GM12878 (cell line): Measurements from ENCODE around the gene CTIF. TPM values are rescaled to one million over a fixed set of nuclear protein-coding genes. Genes with fewer than 3 reads are reported as not detected.

Experiments
- ATAC-seq: fragments of 200-7000 bp; cut with Tn5 transposase; 3 replicates; pipeline ENCODE4 v1.9.1; 2020; ENCODE audit warnings: mild to moderate bottlenecking, moderate library complexity
- BruUV-seq: library from RNA; stranded (reverse); fragments of 400-500 nt; replicated peaks from 2 replicates; lab custom pipeline; 2021; lab: Mats Ljungman, UMichigan
- CTCF ChIA-PET: fragments of 300-600 bp; sonication (Branson Sonifier 250); formaldehyde crosslinking; extraction: SDS; loops from one replicate; lab custom pipeline; 2021; ENCODE audit warnings: inconsistent platforms; lab: Yijun Ruan, JAX
- POLR2A ChIA-PET: fragments of 350-600 bp; formaldehyde crosslinking; extraction: SDS; loops from one replicate; lab custom pipeline; 2021; ENCODE audit warnings: inconsistent platforms; lab: Charles Lee
- RAD21 ChIA-PET: fragments of 300-600 bp; sonication (Branson Sonifier 250); formaldehyde crosslinking; loops from one replicate; lab custom pipeline; 2023; ENCODE audit warnings: antibody characterized with exemption; ENCODE audit not compliant: unreplicated experiment; lab: Charles Lee
- SMC1A ChIA-PET: fragments of 300-600 bp; sonication (Branson Sonifier 250); formaldehyde crosslinking; loops from one replicate; lab custom pipeline; 2023; ENCODE audit not compliant: unreplicated experiment, uncharacterized antibody; lab: Charles Lee
- DNase-seq: peaks from one replicate; pipeline ENCODE4 v3.0.0-alpha.2; 2011; ENCODE audit warnings: low read depth, low spot score
- FAIRE-seq: peaks from 3 replicates; lab custom pipeline; 2011; peaks lifted over from hg19 to GRCh38; lab: Jason Lieb, UNC
- H2AFZ ChIP-seq: 2 replicates; pipeline ENCODE4 v1.6.0; 2011; ENCODE audit warnings: low read depth, low read length, control low read depth; ENCODE audit not compliant: control insufficient read depth
- H3K27ac ChIP-seq: 2 replicates; pipeline ENCODE4 v1.5.1; 2011; ENCODE audit warnings: control low read depth; ENCODE audit not compliant: control insufficient read depth, insufficient read depth
- H3K27me3 ChIP-seq, 2 experiments: replicated peaks in 1 of 2; 2 replicates each; pipeline versions ENCODE4 v1.6.0 to v1.6.1; 2011; ENCODE audit warnings: low read length in 1 of 2; ENCODE audit not compliant: control insufficient read depth in 2 of 2, insufficient read depth in 2 of 2
- H3K36me3 ChIP-seq, 2 experiments: 2 replicates each; pipeline ENCODE4 v1.5.1; 2011; ENCODE audit warnings: low read length in 1 of 2; ENCODE audit not compliant: control insufficient read depth in 2 of 2, insufficient read depth in 2 of 2
- H3K4me1 ChIP-seq: 2 replicates; pipeline ENCODE4 v1.6.1; 2011; ENCODE audit warnings: mild to moderate bottlenecking, low read length, moderate library complexity, mixed read lengths; ENCODE audit not compliant: control insufficient read depth, insufficient read depth
- H3K4me2 ChIP-seq: 2 replicates; pipeline ENCODE4 v1.6.0; 2011; ENCODE audit warnings: control low read depth; ENCODE audit not compliant: control insufficient read depth, insufficient read depth
- H3K4me3 ChIP-seq: fragments of 200-600 bp; sonication (generic); 2 replicates; pipeline ENCODE4 v1.5.1; 2016
- H3K79me2 ChIP-seq: 2 replicates; pipeline ENCODE4 v1.6.0; 2011; ENCODE audit warnings: low read length; ENCODE audit not compliant: control insufficient read depth, insufficient read depth
- H3K9ac ChIP-seq: 2 replicates; pipeline ENCODE4 v1.8.0; 2011; ENCODE audit warnings: low read length, control low read depth, mixed read lengths; ENCODE audit not compliant: control insufficient read depth, insufficient read depth
- H3K9me3 ChIP-seq: replicated peaks from 3 replicates; pipeline ENCODE4 v1.5.1; 2011; ENCODE audit warnings: mild to moderate bottlenecking, low read length; ENCODE audit not compliant: control insufficient read depth, insufficient read depth
- H4K20me1 ChIP-seq: 2 replicates; pipeline ENCODE4 v1.6.0; 2011; ENCODE audit not compliant: control insufficient read depth, insufficient read depth
- ASH2L ChIP-seq: fragments of 300-600, 200-600 bp; sonication (generic); IDR thresholded peaks from 2 replicates; pipeline ENCODE4 v1.6.1; 2017; ENCODE audit warnings: low read depth, mild to moderate bottlenecking, borderline replicate concordance
- CHD1 ChIP-seq: IDR thresholded peaks from 2 replicates; pipeline ENCODE4 v1.6.1; 2012; ENCODE audit warnings: low read depth, low read length, improper control_type of control experiment
- CREM ChIP-seq: IDR thresholded peaks from 2 replicates; pipeline ENCODE4 v1.6.1; 2014; ENCODE audit warnings: antibody characterized with exemption, low read depth
- DPF2 ChIP-seq: fragments of 450-650 bp; IDR thresholded peaks from 2 replicates; pipeline ENCODE4 v1.6.1; 2017; ENCODE audit warnings: mild to moderate bottlenecking
- ELK1 ChIP-seq: IDR thresholded peaks from 2 replicates; pipeline ENCODE4 v1.6.1; 2012; ENCODE audit warnings: low read depth, low read length, improper control_type of control experiment
- EP300 ChIP-seq, 2 experiments: fragments of 150-350 bp in 1 of 2; IDR thresholded peaks; 2 replicates each; pipeline ENCODE4 v1.6.1; 2011 to 2012; ENCODE audit warnings: low read depth in 2 of 2, low read length in 2 of 2, borderline replicate concordance in 1 of 2, improper control_type of control experiment in 1 of 2, inconsistent platforms in 1 of 2; ENCODE audit not compliant: control insufficient read depth in 1 of 2
- GABPA ChIP-seq: IDR thresholded peaks from 2 replicates; pipeline ENCODE4 v1.6.1; 2014; ENCODE audit warnings: antibody characterized with exemption, low read depth, mild to moderate bottlenecking, inconsistent platforms
- HDAC6 ChIP-seq: fragments of 200-600 bp; sonication (generic); IDR thresholded peaks from one replicate; pipeline ENCODE4 v1.8.0; 2017; ENCODE audit warnings: antibody characterized with exemption; ENCODE audit not compliant: unreplicated experiment
- KLF5 ChIP-seq: fragments of 450-650 bp; IDR thresholded peaks from 2 replicates; pipeline ENCODE4 v1.6.1; 2014; ENCODE audit warnings: mild to moderate bottlenecking; ENCODE audit not compliant: partially characterized antibody
- PAX5 ChIP-seq: IDR thresholded peaks from 2 replicates; pipeline ENCODE4 v1.6.1; 2011; ENCODE audit warnings: low read depth, low read length, borderline replicate concordance
- SMAD5 ChIP-seq: IDR thresholded peaks from 2 replicates; pipeline ENCODE4 v1.6.1; 2016; ENCODE audit warnings: antibody characterized with exemption, low read depth
- SUPT20H ChIP-seq: IDR thresholded peaks from 2 replicates; pipeline ENCODE4 v1.6.1; 2011; ENCODE audit warnings: low read depth, mild to moderate bottlenecking, low read length, moderate library complexity, borderline replicate concordance; ENCODE audit not compliant: control insufficient read depth
- TCF3 ChIP-seq: IDR thresholded peaks from 2 replicates; pipeline ENCODE4 v1.6.1; 2012; ENCODE audit warnings: low read depth, mild to moderate bottlenecking, low read length, borderline replicate concordance; ENCODE audit not compliant: insufficient read depth
- ZNF24 ChIP-seq: fragments of 450-650 bp; IDR thresholded peaks from 2 replicates; pipeline ENCODE4 v1.6.1; 2017; ENCODE audit warnings: antibody characterized with exemption, mild to moderate bottlenecking
- ZSCAN29 ChIP-seq: fragments of 450-650 bp; IDR thresholded peaks from 2 replicates; pipeline ENCODE4 v1.6.1; 2017; ENCODE audit warnings: mild to moderate bottlenecking, moderate library complexity
- ZZZ3 ChIP-seq: IDR thresholded peaks from 2 replicates; pipeline ENCODE4 v1.6.1; 2011; ENCODE audit warnings: low read depth; ENCODE audit not compliant: control insufficient read depth, insufficient read length
- WGBS: methylation state at CpG from one replicate; pipeline ENCODE4 v1.1.6; 2016; ENCODE audit warnings: low lambda C conversion rate; ENCODE audit not compliant: insufficient replicate concordance, insufficient coverage; ENCODE audit errors: missing lambda C conversion rate; 5-methylcytosine and 5-hydroxymethylcytosine counted together
- in situ Hi-C: fragments of 300-500 bp; cut with MboI; formaldehyde crosslinking; loops from 9 replicates; pipeline ENCODE4 v1.14.3; 2018; ENCODE audit warnings: mixed read lengths
- intact Hi-C: fragments of 100-400 bp; cut with micrococcal nuclease; formaldehyde crosslinking; loops from one replicate; pipeline ENCODE4 v1.14.2; 2022; ENCODE audit not compliant: unreplicated experiment
- polyA plus RNA-seq, 11 experiments: library from polyadenylated mRNA; depleted of rRNA in 4 of 11; unstranded in 6 of 11; stranded (reverse) in 5 of 11; fragments of >200 nt; fragmentation: Nextera tagmentation in 4 of 11; fragmentation: Illumina TruSeq in 1 of 11; extraction: Ambion mirVana in 4 of 11; extraction: Trizol in 1 of 11; gene quantifications; 1 replicate in 1 of 11; 2 replicates in 10 of 11; pipeline versions ENCODE4 v1.2.1 to v1.2.3, GENCODE V29; 2011 to 2016; ENCODE audit warnings: inconsistent platforms in 2 of 11, missing spikeins in 2 of 11, low read depth in 1 of 11
- total RNA-seq, 4 experiments: library from RNA; depleted of rRNA in 3 of 4; stranded (reverse); fragments of >200 nt in 3 of 4; fragmentation: Illumina TruSeq in 1 of 4; extraction: Trizol in 1 of 4; gene quantifications; 2 replicates each; pipeline versions ENCODE4 v1.2.1 to v1.2.3, GENCODE V29; 2013 to 2021
- TF ChIP-seq, protein P1 (sequence below): fragments of 450-650 bp; IDR thresholded peaks from 2 replicates; pipeline ENCODE4 v1.6.1; 2017; ENCODE audit warnings: borderline replicate concordance
- TF ChIP-seq, protein P2 (sequence below): fragments of 450-650 bp; IDR thresholded peaks from 2 replicates; pipeline ENCODE4 v1.6.1; 2017; ENCODE audit warnings: mild to moderate bottlenecking, low read depth, inconsistent platforms; ENCODE audit not compliant: poor library complexity, severe bottlenecking

Gene CTIF
- total and polyA plus RNA-seq, 10 of the 15 experiments (the other 5 are each of a cell fraction or from before 2014, with no cell fraction given) = 0.06 to 11.6 (median 2.5) TPM

GRCh38 chr18:48740851-48741485 lies 202.1 kb downstream of the CTIF start (continued):
- TF ChIP-seq CHD1 = no peak
- TF ChIP-seq GABPA = no peak
- no peak for TF ChIP-seq KLF5
- TF ChIP-seq, protein P1, sequence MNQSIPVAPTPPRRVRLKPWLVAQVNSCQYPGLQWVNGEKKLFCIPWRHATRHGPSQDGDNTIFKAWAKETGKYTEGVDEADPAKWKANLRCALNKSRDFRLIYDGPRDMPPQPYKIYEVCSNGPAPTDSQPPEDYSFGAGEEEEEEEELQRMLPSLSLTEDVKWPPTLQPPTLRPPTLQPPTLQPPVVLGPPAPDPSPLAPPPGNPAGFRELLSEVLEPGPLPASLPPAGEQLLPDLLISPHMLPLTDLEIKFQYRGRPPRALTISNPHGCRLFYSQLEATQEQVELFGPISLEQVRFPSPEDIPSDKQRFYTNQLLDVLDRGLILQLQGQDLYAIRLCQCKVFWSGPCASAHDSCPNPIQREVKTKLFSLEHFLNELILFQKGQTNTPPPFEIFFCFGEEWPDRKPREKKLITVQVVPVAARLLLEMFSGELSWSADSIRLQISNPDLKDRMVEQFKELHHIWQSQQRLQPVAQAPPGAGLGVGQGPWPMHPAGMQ = no peak
- no peak for TF ChIP-seq ZSCAN29
- TF ChIP-seq CREM = no peak
- TF ChIP-seq ZZZ3 = no peak
- no peak for TF ChIP-seq EP300 (IDR thresholded peaks at IDR 0.05; ENCODE audit: borderline replicate concordance in 1 of 2, control insufficient read depth in 1 of 2, low read depth in 2 of 2, low read length in 2 of 2)

DNA sequence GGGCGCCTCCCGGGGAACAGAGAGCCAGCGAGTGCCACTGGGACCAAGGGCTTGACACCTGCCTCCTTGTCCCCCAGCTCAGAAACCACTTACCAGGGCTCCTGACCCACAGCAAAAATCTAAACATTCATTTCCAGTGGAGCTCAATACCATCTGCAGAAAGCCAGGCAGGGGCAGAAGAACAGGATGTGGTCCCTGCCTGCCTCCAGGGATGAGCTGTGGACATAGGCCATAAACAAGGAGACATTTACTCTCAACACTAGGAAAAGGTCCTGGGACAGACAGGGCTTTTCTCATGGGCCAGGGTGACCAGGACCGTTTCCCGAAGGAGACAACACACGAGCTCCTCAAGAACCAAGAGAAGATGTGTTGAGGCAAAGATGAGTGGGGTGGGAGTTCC lies 203.0 kb downstream of the CTIF start:
- Histone ChIP-seq H3K27ac (no peak overlapping the region), H3K27me3 (no peaks in the 10 kb centered on the region), H2AFZ (no peak overlapping the region), H3K4me2 (no peak overlapping the region), H3K9me3 (no peaks in the 10 kb centered on the region), H3K79me2 (no peaks in the 10 kb centered on the region), H3K4me1 (no peaks in the 10 kb centered on the region), H4K20me1 (no peaks in the 10 kb centered on the region), H3K4me3 (no peak overlapping the region), H3K9ac (no peak overlapping the region), H3K36me3 (no peaks in the 10 kb centered on the region; a peak in 1 of 4 replicates)
- FAIRE-seq (no peak), DNase-seq (no peak), ATAC-seq (no peak)
- 96% methylated on average over 6 of the region's 6 CpGs for WGBS
- RAD21 ChIA-PET = no interaction called here
- no TSS peak for BruUV-seq
- in situ Hi-C loops (no loop called here), intact Hi-C loops (no loop called here)
- POLR2A ChIA-PET = interaction anchor here (0.6 kb wide), 1 partner anchor 542 kb away, joined by 4 read pairs; no protein-coding TSS in a partner anchor
- SMC1A ChIA-PET = interaction anchor here (0.8 kb wide), 1 partner anchor 1462 kb away, joined by 3 read pairs; no protein-coding TSS in a partner anchor
- CTCF ChIA-PET = interaction anchor here (0.6 kb wide), 1 partner anchor 23 kb away, joined by 3 read pairs; no protein-coding TSS in a partner anchor
- TF ChIP-seq ZNF24 = no peak
- TF ChIP-seq SUPT20H = no peak
- TF ChIP-seq, protein P2, sequence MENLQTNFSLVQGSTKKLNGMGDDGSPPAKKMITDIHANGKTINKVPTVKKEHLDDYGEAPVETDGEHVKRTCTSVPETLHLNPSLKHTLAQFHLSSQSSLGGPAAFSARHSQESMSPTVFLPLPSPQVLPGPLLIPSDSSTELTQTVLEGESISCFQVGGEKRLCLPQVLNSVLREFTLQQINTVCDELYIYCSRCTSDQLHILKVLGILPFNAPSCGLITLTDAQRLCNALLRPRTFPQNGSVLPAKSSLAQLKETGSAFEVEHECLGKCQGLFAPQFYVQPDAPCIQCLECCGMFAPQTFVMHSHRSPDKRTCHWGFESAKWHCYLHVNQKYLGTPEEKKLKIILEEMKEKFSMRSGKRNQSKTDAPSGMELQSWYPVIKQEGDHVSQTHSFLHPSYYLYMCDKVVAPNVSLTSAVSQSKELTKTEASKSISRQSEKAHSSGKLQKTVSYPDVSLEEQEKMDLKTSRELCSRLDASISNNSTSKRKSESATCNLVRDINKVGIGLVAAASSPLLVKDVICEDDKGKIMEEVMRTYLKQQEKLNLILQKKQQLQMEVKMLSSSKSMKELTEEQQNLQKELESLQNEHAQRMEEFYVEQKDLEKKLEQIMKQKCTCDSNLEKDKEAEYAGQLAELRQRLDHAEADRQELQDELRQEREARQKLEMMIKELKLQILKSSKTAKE = no peak
- TF ChIP-seq HDAC6 = no peak
- no peak for TF ChIP-seq ASH2L
- TF ChIP-seq SMAD5 = no peak
- no peak for TF ChIP-seq DPF2
- no peak for TF ChIP-seq PAX5
- TF ChIP-seq ELK1 = no peak
- no peak for TF ChIP-seq TCF3
